WTC11 (cell line): Measurements from ENCODE around the gene FOXE1. TPM values are rescaled to one million over a fixed set of nuclear protein-coding genes. Genes with fewer than 3 reads are reported as not detected.

Experiments
- ATAC-seq: fragments of 200-7000 bp; cut with Tn5 transposase; 2 replicates; pipeline ENCODE4 v1.10.0; 2021; ENCODE audit warnings: mild to moderate bottlenecking, moderate library complexity
- CTCF ChIA-PET: fragments of 300-600 bp; sonication (Branson Sonifier 250); formaldehyde crosslinking; loops from one replicate; lab custom pipeline; 2021; ENCODE audit warnings: antibody characterized with exemption; lab: Charles Lee
- POLR2A ChIA-PET: fragments of 350-600 bp; sonication (Branson Sonifier 250); formaldehyde crosslinking; loops from one replicate; lab custom pipeline; 2021; ENCODE audit warnings: antibody characterized with exemption; lab: Charles Lee
- DNase-seq: peaks from one replicate; pipeline ENCODE4 v3.0.0; 2021; ENCODE audit warnings: low spot score
- H3K27ac Mint-ChIP-seq: 2 replicates; pipeline ENCODE4 v1.8.0; 2021; ENCODE audit warnings: mixed read lengths
- H3K27me3 Mint-ChIP-seq: 2 replicates; pipeline ENCODE4 v1.8.0; 2021; ENCODE audit warnings: low read depth, mild to moderate bottlenecking, moderate library complexity, mixed read lengths
- H3K36me3 Mint-ChIP-seq: 2 replicates; pipeline ENCODE4 v1.8.0; 2021; ENCODE audit warnings: mixed read lengths
- H3K4me1 Mint-ChIP-seq: 2 replicates; pipeline ENCODE4 v1.8.0; 2022; ENCODE audit warnings: mixed read lengths
- H3K4me3 Mint-ChIP-seq: 2 replicates; pipeline ENCODE4 v1.8.0; 2021; ENCODE audit warnings: mild to moderate bottlenecking, moderate library complexity, mixed read lengths
- H3K9me3 Mint-ChIP-seq: 2 replicates; pipeline ENCODE4 v1.8.0; 2021; ENCODE audit warnings: mixed read lengths
- CBFB ChIP-seq: sonication (generic); formaldehyde crosslinking; IDR thresholded peaks from 2 replicates; pipeline ENCODE4 v1.8.1; 2022; ENCODE audit warnings: mild to moderate bottlenecking, low read depth, missing genetic modification reagents
- GABPB1 ChIP-seq: sonication (generic); formaldehyde crosslinking; IDR thresholded peaks from 2 replicates; pipeline ENCODE4 v1.8.1; 2023; ENCODE audit warnings: mild to moderate bottlenecking, missing genetic modification reagents
- JAZF1 ChIP-seq: fragments of 250-450 bp; sonication (Bioruptor Pico); IDR thresholded peaks from 2 replicates; pipeline ENCODE4 v1.9.0; 2021; ENCODE audit warnings: moderate library complexity, mild to moderate bottlenecking, inconsistent platforms
- KAT7 ChIP-seq: sonication (generic); formaldehyde crosslinking; IDR thresholded peaks from 2 replicates; pipeline ENCODE4 v1.8.1; 2023; ENCODE audit warnings: missing genetic modification reagents, mild to moderate bottlenecking, borderline replicate concordance
- NR2C2 ChIP-seq: sonication (generic); formaldehyde crosslinking; IDR thresholded peaks from 2 replicates; pipeline ENCODE4 v1.8.0; 2022; ENCODE audit warnings: mild to moderate bottlenecking, missing genetic modification reagents
- NR3C1 ChIP-seq: sonication (generic); formaldehyde crosslinking; conservative IDR thresholded peaks from 2 replicates; pipeline ENCODE4 v1.8.1; 2023; ENCODE audit warnings: low read depth, mild to moderate bottlenecking, missing genetic modification reagents
- SOX15 ChIP-seq: fragments of 250-450 bp; sonication (Bioruptor Pico); IDR thresholded peaks from 2 replicates; pipeline ENCODE4 v1.9.0; 2021; ENCODE audit warnings: mild to moderate bottlenecking
- SP1 ChIP-seq: sonication (generic); formaldehyde crosslinking; conservative IDR thresholded peaks from 2 replicates; pipeline ENCODE4 v1.8.1; 2022; ENCODE audit warnings: missing genetic modification reagents
- TEAD4 ChIP-seq: sonication (generic); formaldehyde crosslinking; IDR thresholded peaks from 2 replicates; pipeline ENCODE4 v1.8.0; 2022; ENCODE audit warnings: mild to moderate bottlenecking, missing genetic modification reagents
- TP53 ChIP-seq: sonication (generic); formaldehyde crosslinking; IDR thresholded peaks from 2 replicates; pipeline ENCODE4 v1.8.1; 2023; ENCODE audit warnings: mild to moderate bottlenecking, missing genetic modification reagents
- total RNA-seq: library from RNA; stranded (reverse); gene quantifications from 3 replicates; pipeline ENCODE4 v1.2.3, GENCODE V29; 2021
- TF ChIP-seq, protein P1 (sequence below): sonication (generic); formaldehyde crosslinking; IDR thresholded peaks from 2 replicates; pipeline ENCODE4 v1.8.0; 2022; ENCODE audit warnings: missing genetic modification reagents
- TF ChIP-seq, protein P2 (sequence below): fragments of 200-600 bp; IDR thresholded peaks from 2 replicates; pipeline ENCODE4 v1.8.0; 2022; ENCODE audit warnings: antibody characterized with exemption
- TF ChIP-seq, protein P3 (sequence below): fragments of 250-450 bp; sonication (Bioruptor Pico); IDR thresholded peaks from 2 replicates; pipeline ENCODE4 v2.1.2; 2022; ENCODE audit warnings: mild to moderate bottlenecking, moderate library complexity
- TF ChIP-seq, protein P4 (sequence below): sonication (generic); formaldehyde crosslinking; IDR thresholded peaks from 2 replicates; pipeline ENCODE4 v1.8.1; 2022; ENCODE audit warnings: mild to moderate bottlenecking, missing genetic modification reagents, moderate library complexity, borderline replicate concordance
- TF ChIP-seq, protein P5 (sequence below): fragments of 250-450 bp; sonication (Bioruptor Pico); IDR thresholded peaks from 2 replicates; pipeline ENCODE4 v1.9.0; 2021; ENCODE audit warnings: mild to moderate bottlenecking

FOXE1 gene
- total RNA-seq, 1 experiment from 2014 or later = 0.09 TPM

DNA sequence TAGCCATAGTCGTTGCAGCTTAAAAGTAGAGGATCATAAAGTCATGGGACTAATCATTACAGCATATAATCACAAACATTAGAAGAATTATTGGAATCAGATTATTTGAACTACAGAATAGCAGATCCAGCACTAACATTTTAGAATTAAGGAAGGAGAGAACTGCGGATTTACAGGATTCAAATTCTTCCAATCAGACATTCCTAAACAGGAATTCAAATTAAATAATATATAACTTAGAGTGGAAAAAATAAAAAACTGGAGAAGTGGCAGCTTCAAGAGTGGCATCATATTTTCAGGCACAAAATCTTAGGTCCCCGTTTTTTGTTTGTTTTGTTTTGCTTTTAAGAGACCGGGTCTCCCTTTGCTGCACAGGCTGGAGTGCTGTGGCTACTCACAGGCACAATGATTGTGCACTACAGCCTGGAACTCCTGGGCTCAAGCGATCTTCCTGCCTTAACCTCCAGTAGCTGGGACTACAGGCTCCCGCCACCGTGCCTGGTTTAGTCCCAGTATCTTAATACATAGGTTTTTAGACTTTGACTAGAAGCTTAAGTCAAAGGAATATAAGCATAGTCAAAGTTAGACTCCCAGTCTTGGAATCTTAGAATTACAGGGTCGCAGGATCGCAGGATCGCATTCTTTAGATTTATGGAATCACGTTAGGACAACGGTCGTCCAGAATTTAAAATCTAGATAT, 2.1 kb upstream of the FOXE1 start (continued):
- no peak for TF ChIP-seq NR3C1 (CRISPR knock-in tag)

DNA sequence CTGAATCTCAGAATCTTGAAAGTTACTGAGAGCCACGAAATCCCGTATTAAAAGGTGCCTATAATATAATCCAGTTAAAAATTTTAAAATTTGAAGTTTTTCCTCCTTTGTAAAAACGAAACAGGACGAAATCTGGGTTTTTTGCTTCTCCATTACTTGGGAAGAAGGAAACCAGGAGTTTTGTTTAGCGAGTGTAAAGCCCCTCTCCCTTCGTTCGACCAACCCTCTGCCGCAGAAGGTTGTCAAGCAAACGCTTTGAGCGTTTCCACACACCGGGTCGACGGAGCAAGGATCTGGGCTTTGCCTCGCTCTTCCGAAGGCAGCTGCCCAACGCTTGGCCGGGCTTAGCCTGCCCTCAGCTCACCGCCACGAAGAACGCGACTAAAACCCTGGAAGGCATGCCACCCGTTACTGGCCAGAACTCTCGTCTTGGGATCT, 1.6 kb upstream of the FOXE1 start:
- H3K4me3 Mint-ChIP-seq = peak overlapping the region; percentile 51
- DNase-seq = no peak

DNA sequence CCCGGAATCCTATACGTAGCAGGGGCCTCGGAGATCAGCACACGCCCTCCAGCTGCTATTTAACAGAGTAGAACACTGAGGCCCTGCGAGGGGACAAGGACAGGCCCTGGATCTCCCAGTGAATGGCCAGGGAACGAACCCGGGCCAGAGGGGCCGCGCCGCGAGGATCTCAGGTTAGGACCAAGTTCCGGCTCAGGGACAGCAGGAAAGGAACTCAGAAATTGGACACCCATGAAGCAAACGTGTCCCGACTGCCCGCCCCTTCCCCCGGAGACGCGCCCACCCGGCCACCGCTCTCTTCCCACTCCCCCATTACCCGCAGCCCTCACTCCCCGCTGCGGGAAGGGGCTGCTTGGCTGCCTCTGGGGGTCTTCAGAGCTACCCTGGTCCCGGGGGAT, 1.0 kb upstream of the FOXE1 start:
- peaks cover 48% of the 10 kb centered on the region for H3K4me1 Mint-ChIP-seq
- TF ChIP-seq, protein P1, sequence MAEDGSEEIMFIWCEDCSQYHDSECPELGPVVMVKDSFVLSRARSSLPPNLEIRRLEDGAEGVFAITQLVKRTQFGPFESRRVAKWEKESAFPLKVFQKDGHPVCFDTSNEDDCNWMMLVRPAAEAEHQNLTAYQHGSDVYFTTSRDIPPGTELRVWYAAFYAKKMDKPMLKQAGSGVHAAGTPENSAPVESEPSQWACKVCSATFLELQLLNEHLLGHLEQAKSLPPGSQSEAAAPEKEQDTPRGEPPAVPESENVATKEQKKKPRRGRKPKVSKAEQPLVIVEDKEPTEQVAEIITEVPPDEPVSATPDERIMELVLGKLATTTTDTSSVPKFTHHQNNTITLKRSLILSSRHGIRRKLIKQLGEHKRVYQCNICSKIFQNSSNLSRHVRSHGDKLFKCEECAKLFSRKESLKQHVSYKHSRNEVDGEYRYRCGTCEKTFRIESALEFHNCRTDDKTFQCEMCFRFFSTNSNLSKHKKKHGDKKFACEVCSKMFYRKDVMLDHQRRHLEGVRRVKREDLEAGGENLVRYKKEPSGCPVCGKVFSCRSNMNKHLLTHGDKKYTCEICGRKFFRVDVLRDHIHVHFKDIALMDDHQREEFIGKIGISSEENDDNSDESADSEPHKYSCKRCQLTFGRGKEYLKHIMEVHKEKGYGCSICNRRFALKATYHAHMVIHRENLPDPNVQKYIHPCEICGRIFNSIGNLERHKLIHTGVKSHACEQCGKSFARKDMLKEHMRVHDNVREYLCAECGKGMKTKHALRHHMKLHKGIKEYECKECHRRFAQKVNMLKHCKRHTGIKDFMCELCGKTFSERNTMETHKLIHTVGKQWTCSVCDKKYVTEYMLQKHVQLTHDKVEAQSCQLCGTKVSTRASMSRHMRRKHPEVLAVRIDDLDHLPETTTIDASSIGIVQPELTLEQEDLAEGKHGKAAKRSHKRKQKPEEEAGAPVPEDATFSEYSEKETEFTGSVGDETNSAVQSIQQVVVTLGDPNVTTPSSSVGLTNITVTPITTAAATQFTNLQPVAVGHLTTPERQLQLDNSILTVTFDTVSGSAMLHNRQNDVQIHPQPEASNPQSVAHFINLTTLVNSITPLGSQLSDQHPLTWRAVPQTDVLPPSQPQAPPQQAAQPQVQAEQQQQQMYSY = peak; percentile 79
- TF ChIP-seq, protein P2, sequence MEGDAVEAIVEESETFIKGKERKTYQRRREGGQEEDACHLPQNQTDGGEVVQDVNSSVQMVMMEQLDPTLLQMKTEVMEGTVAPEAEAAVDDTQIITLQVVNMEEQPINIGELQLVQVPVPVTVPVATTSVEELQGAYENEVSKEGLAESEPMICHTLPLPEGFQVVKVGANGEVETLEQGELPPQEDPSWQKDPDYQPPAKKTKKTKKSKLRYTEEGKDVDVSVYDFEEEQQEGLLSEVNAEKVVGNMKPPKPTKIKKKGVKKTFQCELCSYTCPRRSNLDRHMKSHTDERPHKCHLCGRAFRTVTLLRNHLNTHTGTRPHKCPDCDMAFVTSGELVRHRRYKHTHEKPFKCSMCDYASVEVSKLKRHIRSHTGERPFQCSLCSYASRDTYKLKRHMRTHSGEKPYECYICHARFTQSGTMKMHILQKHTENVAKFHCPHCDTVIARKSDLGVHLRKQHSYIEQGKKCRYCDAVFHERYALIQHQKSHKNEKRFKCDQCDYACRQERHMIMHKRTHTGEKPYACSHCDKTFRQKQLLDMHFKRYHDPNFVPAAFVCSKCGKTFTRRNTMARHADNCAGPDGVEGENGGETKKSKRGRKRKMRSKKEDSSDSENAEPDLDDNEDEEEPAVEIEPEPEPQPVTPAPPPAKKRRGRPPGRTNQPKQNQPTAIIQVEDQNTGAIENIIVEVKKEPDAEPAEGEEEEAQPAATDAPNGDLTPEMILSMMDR = no peak
- TF ChIP-seq JAZF1 (CRISPR knock-in tag) = no peak
- no peaks in the 10 kb centered on the region for H3K9me3 Mint-ChIP-seq
- CTCF ChIA-PET = no interaction called here
- DNase-seq (peak; percentile 62), ATAC-seq (peak; percentile 10)
- peaks cover 5% of the 10 kb centered on the region; the same call in 1 of the 2 replicates for H3K36me3 Mint-ChIP-seq
- H3K27me3 Mint-ChIP-seq = peaks cover 94% of the 10 kb centered on the region
- POLR2A ChIA-PET = no interaction called here
- H3K27ac Mint-ChIP-seq = no peak overlapping the region
- peak overlapping the region; percentile 62 for H3K4me3 Mint-ChIP-seq

More for the DNA sequence above, 1.6 kb upstream of the FOXE1 start:
- Mint-ChIP-seq H3K27me3 (peaks cover 94% of the 10 kb centered on the region), H3K4me1 (peaks cover 47% of the 10 kb centered on the region), H3K36me3 (peaks cover 5% of the 10 kb centered on the region; the same call in 1 of the 2 replicates), H3K27ac (no peak overlapping the region)
- ChIA-PET POLR2A (no interaction called here), CTCF (interaction anchor here (0.6 to 0.7 kb wide), 2 partner anchors 44 to 123 kb away, joined by 3 to 4 read pairs; no protein-coding TSS in a partner anchor)
- TF ChIP-seq, protein P3, sequence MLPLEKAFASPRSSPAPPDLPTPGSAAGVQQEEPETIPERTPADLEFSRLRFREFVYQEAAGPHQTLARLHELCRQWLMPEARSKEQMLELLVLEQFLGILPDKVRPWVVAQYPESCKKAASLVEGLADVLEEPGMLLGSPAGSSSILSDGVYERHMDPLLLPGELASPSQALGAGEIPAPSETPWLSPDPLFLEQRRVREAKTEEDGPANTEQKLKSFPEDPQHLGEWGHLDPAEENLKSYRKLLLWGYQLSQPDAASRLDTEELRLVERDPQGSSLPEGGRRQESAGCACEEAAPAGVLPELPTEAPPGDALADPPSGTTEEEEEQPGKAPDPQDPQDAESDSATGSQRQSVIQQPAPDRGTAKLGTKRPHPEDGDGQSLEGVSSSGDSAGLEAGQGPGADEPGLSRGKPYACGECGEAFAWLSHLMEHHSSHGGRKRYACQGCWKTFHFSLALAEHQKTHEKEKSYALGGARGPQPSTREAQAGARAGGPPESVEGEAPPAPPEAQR (CRISPR knock-in tag) = no peak
- TF ChIP-seq KAT7 (CRISPR knock-in tag) (no peak), SP1 (CRISPR knock-in tag) (no peak), TP53 (no peak), SOX15 (CRISPR knock-in tag) (no peak), GABPB1 (CRISPR knock-in tag) (no peak), CBFB (CRISPR knock-in tag) (no peak), TEAD4 (CRISPR knock-in tag) (no peak), NR2C2 (CRISPR knock-in tag) (no peak)
- TF ChIP-seq, protein P4, sequence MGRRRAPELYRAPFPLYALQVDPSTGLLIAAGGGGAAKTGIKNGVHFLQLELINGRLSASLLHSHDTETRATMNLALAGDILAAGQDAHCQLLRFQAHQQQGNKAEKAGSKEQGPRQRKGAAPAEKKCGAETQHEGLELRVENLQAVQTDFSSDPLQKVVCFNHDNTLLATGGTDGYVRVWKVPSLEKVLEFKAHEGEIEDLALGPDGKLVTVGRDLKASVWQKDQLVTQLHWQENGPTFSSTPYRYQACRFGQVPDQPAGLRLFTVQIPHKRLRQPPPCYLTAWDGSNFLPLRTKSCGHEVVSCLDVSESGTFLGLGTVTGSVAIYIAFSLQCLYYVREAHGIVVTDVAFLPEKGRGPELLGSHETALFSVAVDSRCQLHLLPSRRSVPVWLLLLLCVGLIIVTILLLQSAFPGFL (CRISPR knock-in tag) = no peak
- TF ChIP-seq, protein P5, sequence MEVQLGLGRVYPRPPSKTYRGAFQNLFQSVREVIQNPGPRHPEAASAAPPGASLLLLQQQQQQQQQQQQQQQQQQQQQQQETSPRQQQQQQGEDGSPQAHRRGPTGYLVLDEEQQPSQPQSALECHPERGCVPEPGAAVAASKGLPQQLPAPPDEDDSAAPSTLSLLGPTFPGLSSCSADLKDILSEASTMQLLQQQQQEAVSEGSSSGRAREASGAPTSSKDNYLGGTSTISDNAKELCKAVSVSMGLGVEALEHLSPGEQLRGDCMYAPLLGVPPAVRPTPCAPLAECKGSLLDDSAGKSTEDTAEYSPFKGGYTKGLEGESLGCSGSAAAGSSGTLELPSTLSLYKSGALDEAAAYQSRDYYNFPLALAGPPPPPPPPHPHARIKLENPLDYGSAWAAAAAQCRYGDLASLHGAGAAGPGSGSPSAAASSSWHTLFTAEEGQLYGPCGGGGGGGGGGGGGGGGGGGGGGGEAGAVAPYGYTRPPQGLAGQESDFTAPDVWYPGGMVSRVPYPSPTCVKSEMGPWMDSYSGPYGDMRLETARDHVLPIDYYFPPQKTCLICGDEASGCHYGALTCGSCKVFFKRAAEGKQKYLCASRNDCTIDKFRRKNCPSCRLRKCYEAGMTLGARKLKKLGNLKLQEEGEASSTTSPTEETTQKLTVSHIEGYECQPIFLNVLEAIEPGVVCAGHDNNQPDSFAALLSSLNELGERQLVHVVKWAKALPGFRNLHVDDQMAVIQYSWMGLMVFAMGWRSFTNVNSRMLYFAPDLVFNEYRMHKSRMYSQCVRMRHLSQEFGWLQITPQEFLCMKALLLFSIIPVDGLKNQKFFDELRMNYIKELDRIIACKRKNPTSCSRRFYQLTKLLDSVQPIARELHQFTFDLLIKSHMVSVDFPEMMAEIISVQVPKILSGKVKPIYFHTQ (CRISPR knock-in tag) = no peak
- TF ChIP-seq, all 79 proteins: peak for 0
- no peak for ATAC-seq
- no peaks in the 10 kb centered on the region for H3K9me3 Mint-ChIP-seq
